ENCODE measurements around the gene SSBP4.

DNA sequence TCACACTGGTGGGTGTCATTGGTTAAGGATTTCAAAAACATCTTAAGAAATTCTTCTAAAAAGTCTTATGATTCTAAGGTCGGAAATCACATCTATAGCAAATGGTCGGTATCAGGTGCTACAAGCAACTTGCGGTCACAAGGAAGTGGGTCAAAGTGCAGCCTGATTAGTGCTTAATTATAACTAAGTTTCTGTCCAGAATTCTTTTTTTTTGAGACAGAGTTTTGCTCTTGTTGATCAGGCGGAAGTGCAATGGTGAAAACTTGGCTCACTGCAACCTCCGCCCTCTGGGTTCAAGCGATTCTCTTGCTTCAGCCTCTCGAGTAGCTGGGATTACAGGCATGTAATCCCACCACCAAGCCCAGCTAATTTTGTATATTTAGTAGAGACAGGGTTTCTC lies 34.4 kb upstream of the SSBP4 start:
- TF ChIP-seq ZNF274 (IDR thresholded peaks at IDR 0.05; ENCODE audit: low read depth, low read length) (no peak), YY1 (IDR thresholded peaks at IDR 0.05; ENCODE audit: extremely low read depth, insufficient replicate concordance, low read depth, low read length) (no peak), EZH2 (IDR thresholded peaks at IDR 0.05) (no peak)
- TF ChIP-seq, protein P1, sequence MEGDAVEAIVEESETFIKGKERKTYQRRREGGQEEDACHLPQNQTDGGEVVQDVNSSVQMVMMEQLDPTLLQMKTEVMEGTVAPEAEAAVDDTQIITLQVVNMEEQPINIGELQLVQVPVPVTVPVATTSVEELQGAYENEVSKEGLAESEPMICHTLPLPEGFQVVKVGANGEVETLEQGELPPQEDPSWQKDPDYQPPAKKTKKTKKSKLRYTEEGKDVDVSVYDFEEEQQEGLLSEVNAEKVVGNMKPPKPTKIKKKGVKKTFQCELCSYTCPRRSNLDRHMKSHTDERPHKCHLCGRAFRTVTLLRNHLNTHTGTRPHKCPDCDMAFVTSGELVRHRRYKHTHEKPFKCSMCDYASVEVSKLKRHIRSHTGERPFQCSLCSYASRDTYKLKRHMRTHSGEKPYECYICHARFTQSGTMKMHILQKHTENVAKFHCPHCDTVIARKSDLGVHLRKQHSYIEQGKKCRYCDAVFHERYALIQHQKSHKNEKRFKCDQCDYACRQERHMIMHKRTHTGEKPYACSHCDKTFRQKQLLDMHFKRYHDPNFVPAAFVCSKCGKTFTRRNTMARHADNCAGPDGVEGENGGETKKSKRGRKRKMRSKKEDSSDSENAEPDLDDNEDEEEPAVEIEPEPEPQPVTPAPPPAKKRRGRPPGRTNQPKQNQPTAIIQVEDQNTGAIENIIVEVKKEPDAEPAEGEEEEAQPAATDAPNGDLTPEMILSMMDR (IDR thresholded peaks at IDR 0.05 in 2 of 3, conservative IDR thresholded peaks at IDR 0.05 in 1 of 3; ENCODE audit: borderline replicate concordance in 1 of 3, insufficient read depth in 1 of 3, low read depth in 2 of 3, low read length in 2 of 3), result no peak
- TF ChIP-seq, protein P2, sequence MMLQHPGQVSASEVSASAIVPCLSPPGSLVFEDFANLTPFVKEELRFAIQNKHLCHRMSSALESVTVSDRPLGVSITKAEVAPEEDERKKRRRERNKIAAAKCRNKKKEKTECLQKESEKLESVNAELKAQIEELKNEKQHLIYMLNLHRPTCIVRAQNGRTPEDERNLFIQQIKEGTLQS (IDR thresholded peaks at IDR 0.05), result no peak
- TF ChIP-seq, protein P3, sequence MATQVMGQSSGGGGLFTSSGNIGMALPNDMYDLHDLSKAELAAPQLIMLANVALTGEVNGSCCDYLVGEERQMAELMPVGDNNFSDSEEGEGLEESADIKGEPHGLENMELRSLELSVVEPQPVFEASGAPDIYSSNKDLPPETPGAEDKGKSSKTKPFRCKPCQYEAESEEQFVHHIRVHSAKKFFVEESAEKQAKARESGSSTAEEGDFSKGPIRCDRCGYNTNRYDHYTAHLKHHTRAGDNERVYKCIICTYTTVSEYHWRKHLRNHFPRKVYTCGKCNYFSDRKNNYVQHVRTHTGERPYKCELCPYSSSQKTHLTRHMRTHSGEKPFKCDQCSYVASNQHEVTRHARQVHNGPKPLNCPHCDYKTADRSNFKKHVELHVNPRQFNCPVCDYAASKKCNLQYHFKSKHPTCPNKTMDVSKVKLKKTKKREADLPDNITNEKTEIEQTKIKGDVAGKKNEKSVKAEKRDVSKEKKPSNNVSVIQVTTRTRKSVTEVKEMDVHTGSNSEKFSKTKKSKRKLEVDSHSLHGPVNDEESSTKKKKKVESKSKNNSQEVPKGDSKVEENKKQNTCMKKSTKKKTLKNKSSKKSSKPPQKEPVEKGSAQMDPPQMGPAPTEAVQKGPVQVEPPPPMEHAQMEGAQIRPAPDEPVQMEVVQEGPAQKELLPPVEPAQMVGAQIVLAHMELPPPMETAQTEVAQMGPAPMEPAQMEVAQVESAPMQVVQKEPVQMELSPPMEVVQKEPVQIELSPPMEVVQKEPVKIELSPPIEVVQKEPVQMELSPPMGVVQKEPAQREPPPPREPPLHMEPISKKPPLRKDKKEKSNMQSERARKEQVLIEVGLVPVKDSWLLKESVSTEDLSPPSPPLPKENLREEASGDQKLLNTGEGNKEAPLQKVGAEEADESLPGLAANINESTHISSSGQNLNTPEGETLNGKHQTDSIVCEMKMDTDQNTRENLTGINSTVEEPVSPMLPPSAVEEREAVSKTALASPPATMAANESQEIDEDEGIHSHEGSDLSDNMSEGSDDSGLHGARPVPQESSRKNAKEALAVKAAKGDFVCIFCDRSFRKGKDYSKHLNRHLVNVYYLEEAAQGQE (IDR thresholded peaks at IDR 0.05; ENCODE audit: low read depth), result no peak
- TF ChIP-seq, protein P4, sequence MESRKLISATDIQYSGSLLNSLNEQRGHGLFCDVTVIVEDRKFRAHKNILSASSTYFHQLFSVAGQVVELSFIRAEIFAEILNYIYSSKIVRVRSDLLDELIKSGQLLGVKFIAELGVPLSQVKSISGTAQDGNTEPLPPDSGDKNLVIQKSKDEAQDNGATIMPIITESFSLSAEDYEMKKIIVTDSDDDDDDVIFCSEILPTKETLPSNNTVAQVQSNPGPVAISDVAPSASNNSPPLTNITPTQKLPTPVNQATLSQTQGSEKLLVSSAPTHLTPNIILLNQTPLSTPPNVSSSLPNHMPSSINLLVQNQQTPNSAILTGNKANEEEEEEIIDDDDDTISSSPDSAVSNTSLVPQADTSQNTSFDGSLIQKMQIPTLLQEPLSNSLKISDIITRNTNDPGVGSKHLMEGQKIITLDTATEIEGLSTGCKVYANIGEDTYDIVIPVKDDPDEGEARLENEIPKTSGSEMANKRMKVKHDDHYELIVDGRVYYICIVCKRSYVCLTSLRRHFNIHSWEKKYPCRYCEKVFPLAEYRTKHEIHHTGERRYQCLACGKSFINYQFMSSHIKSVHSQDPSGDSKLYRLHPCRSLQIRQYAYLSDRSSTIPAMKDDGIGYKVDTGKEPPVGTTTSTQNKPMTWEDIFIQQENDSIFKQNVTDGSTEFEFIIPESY (IDR thresholded peaks at IDR 0.05; ENCODE audit: extremely low read depth, insufficient replicate concordance, low read length), result no peak

Measured in HCT116 (cell line).